GM21717 (cell line): ENCODE results near the gene TNFRSF1B.

ENCODE experiments used
- ATAC-seq: cut with Tn5 transposase; IDR thresholded peaks from one replicate; pipeline ENCODE4 v1.9.1; 2021; ENCODE audit warnings: mild to moderate bottlenecking, moderate library complexity; ENCODE audit not compliant: unreplicated experiment

The TNFRSF1B gene

GRCh38 chr1:12166834-12167492, at the start of gene TNFRSF1B:
TSS of gene TNFRSF1B (plus strand) at chr1:12166991. CDS start at chr1:12167092, 101 bp downstream.
- ATAC-seq, result peak; percentile 44

GRCh38 chr1:12121212-12122003, 45.4 kb upstream of the TNFRSF1B start:
- ATAC-seq, result no peak

- no peak for ATAC-seq
Measured at GRCh38 chr1:12123172-12123571, 43.6 kb upstream of the TNFRSF1B start.

GRCh38 chr1:12124693-12125421, 41.9 kb upstream of the TNFRSF1B start:
- no peak for ATAC-seq

- no peak for ATAC-seq
Measured at GRCh38 chr1:12125422-12126355, 41.1 kb upstream of the TNFRSF1B start.

DNA sequence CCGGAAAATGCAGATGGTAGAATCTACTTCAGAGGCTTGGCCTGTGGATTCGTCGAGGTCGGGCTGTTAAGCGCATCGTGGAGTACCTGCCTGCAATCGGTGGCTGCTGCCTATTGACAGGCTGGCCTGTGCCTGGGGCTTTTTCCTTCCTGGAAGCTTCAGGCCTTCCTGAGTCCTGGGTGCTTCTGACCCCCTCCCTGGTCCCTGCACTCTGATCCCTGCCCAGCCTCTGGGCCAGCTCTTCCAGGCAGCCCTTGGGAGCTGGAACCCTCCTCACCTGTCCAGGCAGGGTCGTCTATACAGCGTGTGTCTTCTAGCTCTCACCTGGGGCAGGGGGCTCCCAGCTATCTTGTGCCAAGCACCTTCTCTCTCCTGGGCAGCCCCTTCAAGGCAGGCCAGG, 40.0 kb upstream of the TNFRSF1B start:
- ATAC-seq, result no peak

- no peak for ATAC-seq
Measured at GRCh38 chr1:12127206-12127810, 39.5 kb upstream of the TNFRSF1B start.

- no peak for ATAC-seq
Measured at GRCh38 chr1:12128120-12128519, 38.7 kb upstream of the TNFRSF1B start.

DNA sequence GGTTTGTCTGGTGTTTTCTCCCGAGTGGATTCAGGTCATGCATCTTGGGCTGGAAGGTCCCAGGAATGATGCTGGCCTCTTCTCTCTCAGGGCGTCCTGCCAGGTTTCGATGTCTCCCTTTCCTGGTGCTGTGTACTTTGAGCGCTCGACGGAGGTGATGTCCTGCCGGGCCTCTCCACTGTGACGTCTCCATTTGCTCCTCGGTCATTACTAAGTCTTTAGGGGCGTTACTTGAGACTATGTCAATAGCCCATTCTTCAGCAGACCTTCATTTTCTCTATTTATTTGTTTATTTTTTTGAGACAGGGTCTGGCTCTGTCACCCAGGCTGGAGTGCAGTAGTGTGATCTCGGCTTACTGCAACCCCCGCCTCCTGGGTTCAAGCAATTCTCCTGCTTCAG, 37.2 kb upstream of the TNFRSF1B start:
- no peak for ATAC-seq

DNA sequence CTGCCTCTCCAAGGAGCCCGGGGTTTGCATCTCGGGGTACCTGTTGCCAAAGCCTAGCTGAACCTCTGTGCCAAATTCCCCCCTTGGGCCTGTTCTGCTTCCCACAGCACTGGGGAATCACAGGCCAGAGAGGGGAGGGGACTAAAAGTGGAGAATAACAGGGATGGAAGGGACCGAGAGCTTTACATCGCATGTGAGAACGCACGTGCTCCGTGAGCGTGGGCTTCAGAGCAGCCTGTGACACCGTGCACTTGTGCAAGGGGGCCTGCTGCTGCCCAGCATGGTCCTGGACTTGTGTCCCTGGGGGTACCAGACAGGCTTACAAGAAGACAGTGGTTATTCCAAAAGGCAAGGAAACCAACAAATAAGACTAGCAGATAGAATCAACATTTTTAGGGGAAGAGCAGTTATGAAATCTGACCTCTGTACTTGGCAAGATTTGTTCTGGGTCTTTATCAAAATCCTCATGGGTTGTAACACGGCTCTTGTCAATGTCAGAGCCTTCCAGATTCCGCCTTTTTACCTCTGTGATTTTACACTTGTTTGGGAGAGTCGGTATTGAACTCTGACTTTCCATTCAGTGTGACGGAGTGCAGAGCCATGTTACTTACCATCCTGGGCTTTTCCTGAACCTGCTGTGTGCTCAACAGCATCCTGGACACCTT, 36.2 kb upstream of the TNFRSF1B start:
- ATAC-seq, result no peak

DNA sequence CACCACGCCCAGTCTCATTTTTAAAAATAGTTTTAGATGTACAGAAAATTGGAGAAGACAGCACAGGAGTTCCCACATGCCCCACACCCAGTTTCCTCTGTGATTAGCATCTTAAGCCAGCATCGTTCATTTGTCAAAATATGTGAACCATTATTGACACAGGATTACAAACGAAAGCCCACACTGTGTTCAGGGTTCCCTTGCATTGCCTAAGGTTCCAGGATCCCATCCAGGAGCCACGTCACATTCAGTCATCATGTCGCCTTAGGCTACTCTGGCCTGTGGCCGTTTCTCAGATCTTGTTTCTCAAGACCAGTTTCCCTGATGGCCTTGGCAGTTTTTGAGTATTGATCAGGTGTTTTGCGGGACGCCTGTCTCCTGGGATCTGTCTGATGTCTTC, 34.7 kb upstream of the TNFRSF1B start:
- no peak for ATAC-seq

GRCh38 chr1:12134716-12135115, 32.1 kb upstream of the TNFRSF1B start:
- no peak for ATAC-seq

- ATAC-seq, result no peak
Measured at GRCh38 chr1:12135612-12136011, 31.2 kb upstream of the TNFRSF1B start.

DNA sequence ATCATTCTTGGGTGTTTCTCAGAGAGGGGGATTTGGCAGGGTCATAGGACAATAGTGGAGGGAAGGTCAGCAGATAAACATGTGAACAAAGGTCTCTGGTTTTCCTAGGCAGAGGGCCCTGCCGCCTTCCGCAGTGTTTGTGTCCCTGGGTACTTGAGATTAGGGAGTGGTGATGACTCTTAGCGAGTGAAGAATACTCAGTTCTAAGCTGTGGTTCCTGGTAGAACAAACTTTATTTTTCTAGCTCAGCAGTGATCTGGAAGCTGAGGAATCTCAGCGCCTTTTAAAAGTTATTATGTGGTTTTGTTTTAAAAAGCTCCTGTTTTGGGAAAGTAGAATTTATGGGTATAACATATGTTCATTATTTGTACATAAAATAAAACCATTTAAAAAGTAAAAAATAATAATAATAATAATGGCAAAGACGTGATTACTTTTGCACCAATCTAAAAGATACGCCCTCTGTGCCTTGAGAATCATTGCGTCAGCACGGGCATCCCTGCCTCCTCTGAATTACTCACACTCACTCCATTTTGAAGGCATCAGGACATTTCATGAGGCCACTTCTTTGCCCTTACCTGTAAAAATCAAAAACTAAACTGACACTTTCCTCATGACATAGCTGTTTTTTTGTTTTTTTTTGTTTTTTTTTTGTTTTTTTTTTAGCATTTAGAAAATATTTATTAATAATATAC, 29.7 kb upstream of the TNFRSF1B start:
- no peak for ATAC-seq

GRCh38 chr1:12138196-12139168, 28.3 kb upstream of the TNFRSF1B start:
- ATAC-seq, result no peak

GRCh38 chr1:12140016-12140415, 26.8 kb upstream of the TNFRSF1B start:
- no peak for ATAC-seq

DNA sequence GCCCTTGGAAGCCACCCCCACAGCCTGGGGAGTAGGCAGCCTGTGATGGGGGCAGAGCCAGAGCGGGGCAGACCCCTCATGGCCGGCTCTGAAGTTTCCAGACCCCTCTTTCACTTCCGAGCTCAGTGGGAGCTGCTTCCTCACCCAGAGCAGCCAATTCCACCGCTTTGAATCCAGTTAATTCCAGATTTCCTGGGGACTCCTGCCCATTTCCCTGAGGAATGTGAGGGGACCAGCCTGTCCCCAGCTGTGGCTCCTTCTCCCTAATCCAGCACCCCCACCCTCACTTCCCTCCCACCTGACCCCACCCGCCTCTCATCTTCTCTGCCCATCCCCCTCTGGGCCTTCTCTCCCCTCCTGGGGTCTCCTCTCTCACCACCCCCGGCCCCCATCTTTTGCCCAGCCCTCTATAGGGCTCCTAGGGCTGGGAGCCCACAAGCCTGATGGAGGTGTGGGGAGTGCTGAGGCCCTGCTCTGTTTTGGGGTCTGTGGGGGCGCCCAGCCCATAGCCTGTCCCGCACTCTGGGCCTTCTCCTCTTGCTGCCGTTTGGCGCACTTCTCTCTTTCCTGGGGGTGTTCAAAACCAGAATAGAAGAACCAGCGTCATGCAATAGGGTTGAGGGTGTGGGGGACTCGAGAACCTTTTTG, 26.2 kb upstream of the TNFRSF1B start:
- ATAC-seq, result no peak
